A673 (cell line): ENCODE results near the gene SIVA1. TPM values are rescaled to one million over a fixed set of nuclear protein-coding genes. Genes with fewer than 3 reads are reported as not detected.
A peak's percentile ranks its signal among the peaks of the same experiment; 100 is the strongest.

Experiments used
- BruUV-seq: library from RNA; stranded (reverse); fragments of 400-500 nt; replicated peaks from 2 replicates; lab custom pipeline; 2021; lab: Mats Ljungman, UMichigan
- CTCF ChIA-PET: fragments of 300-600 bp; sonication (Branson Sonifier 250); formaldehyde crosslinking; loops from one replicate; lab custom pipeline; 2022; ENCODE audit warnings: antibody characterized with exemption; lab: Charles Lee
- POLR2A ChIA-PET: fragments of 300-600 bp; sonication (Branson Sonifier 250); formaldehyde crosslinking; loops from one replicate; lab custom pipeline; 2022; ENCODE audit warnings: antibody characterized with exemption; ENCODE audit not compliant: low non-redundant PET; lab: Charles Lee
- DNase-seq: peaks from one replicate; pipeline ENCODE4 v3.0.0-alpha.2; 2015; ENCODE audit warnings: low spot score
- H3K27ac ChIP-seq: fragments of 200-600 bp; sonication (generic); 2 replicates; pipeline ENCODE4 v1.5.1; 2016; ENCODE audit warnings: mixed run types, low read depth, mild to moderate bottlenecking, mixed read lengths, antibody characterized with exemption, low read length; ENCODE audit not compliant: poor library complexity, severe bottlenecking
- H3K27me3 ChIP-seq: fragments of 200-600 bp; sonication (generic); replicated peaks from 2 replicates; pipeline ENCODE4 v1.6.1; 2017; ENCODE audit warnings: mixed run types, low read depth, mild to moderate bottlenecking, mixed read lengths, antibody characterized with exemption, low read length; ENCODE audit not compliant: insufficient read depth, poor library complexity
- H3K36me3 ChIP-seq: fragments of 200-600 bp; sonication (generic); 2 replicates; pipeline ENCODE4 v1.6.1; 2016; ENCODE audit warnings: mixed run types, mild to moderate bottlenecking, mixed read lengths, antibody characterized with exemption, low read length; ENCODE audit not compliant: insufficient read depth, poor library complexity, severe bottlenecking
- H3K4me1 ChIP-seq: fragments of 200-600 bp; sonication (generic); 2 replicates; pipeline ENCODE4 v1.6.1; 2017; ENCODE audit warnings: mixed run types, mild to moderate bottlenecking, mixed read lengths, antibody characterized with exemption, low read length; ENCODE audit not compliant: insufficient read depth, poor library complexity, severe bottlenecking
- H3K4me3 ChIP-seq: fragments of 200-600 bp; sonication (generic); 2 replicates; pipeline ENCODE4 v1.5.1; 2016; ENCODE audit warnings: low read depth, mixed run types, mild to moderate bottlenecking, mixed read lengths, low read length; ENCODE audit not compliant: poor library complexity, severe bottlenecking
- H3K9me3 ChIP-seq: fragments of 200-600 bp; sonication (generic); 2 replicates; pipeline ENCODE4 v1.6.1; 2016; ENCODE audit warnings: mixed run types, low read depth, mild to moderate bottlenecking, mixed read lengths, antibody characterized with exemption, low read length; ENCODE audit not compliant: poor library complexity, severe bottlenecking
- CTCF ChIP-seq: fragments of 300-800, 200-600 bp; sonication (generic); conservative IDR thresholded peaks from 2 replicates; pipeline ENCODE4 v1.5.1; 2017; ENCODE audit warnings: low read depth, mild to moderate bottlenecking, antibody characterized with exemption, low read length, moderate library complexity, mixed read lengths
- EZH2 ChIP-seq: fragments of 200-600 bp; sonication (generic); IDR thresholded peaks from 2 replicates; pipeline ENCODE4 v1.6.1; 2017; ENCODE audit warnings: borderline replicate concordance, low read depth, mild to moderate bottlenecking, mixed read lengths, antibody characterized with exemption, low read length; ENCODE audit not compliant: poor library complexity, severe bottlenecking
- intact Hi-C: fragments of 100-400 bp; cut with micrococcal nuclease; formaldehyde crosslinking; loops from one replicate; pipeline ENCODE4 v1.10.0; 2022; ENCODE audit not compliant: unreplicated experiment
- total RNA-seq: library from RNA; stranded (reverse); gene quantifications from 2 replicates; pipeline ENCODE4 v1.2.3, GENCODE V29; 2021

SIVA1 gene
- total RNA-seq, 1 experiment from 2014 or later: 79.6 TPM

DNA sequence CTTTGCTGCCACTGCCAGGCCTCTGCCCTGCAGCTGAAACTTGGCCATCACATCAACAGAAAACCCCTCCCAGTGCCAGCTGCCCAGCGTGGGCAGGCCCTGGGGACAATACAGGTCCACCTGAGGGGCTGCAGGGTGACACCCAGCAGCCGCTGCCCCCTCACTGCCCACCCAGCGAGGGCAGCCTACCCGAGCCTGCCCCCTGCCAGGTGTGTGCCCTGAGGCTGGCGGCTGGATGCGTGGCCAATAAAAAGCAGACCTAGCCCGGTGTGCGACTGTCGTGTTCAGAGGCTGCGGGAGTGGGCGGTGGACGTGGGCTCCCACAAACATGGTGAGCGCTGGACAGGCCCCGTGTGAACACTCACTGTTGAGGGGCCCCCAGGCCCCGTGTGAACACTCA lies 33.6 kb upstream of the SIVA1 start:
- CTCF ChIA-PET: no interaction called here
- Histone ChIP-seq H3K36me3 (peaks cover 14% of the 10 kb centered on the region), H3K9me3 (no peaks in the 10 kb centered on the region), H3K4me3 (no peak overlapping the region), H3K27me3 (no peaks in the 10 kb centered on the region), H3K4me1 (no peaks in the 10 kb centered on the region), H3K27ac (no peak overlapping the region)
- no peak for DNase-seq
- TF ChIP-seq CTCF: no peak
- no peak for TF ChIP-seq EZH2
- POLR2A ChIA-PET: no interaction called here
- intact Hi-C loops: no loop called here
- BruUV-seq: TSS peak; percentile 69

GRCh38 chr14:104721505-104722431 lies 31.2 kb upstream of the SIVA1 start:
- CTCF ChIA-PET: no interaction called here
- no TSS peak for BruUV-seq
- TF ChIP-seq CTCF (no peak), EZH2 (no peak)
- POLR2A ChIA-PET: no interaction called here
- Histone ChIP-seq H3K27ac (no peak overlapping the region), H3K27me3 (no peaks in the 10 kb centered on the region), H3K36me3 (peaks cover 5% of the 10 kb centered on the region), H3K9me3 (no peaks in the 10 kb centered on the region), H3K4me1 (peaks cover 9% of the 10 kb centered on the region), H3K4me3 (no peak overlapping the region)
- no peak for DNase-seq
- intact Hi-C loops: no loop called here

DNA sequence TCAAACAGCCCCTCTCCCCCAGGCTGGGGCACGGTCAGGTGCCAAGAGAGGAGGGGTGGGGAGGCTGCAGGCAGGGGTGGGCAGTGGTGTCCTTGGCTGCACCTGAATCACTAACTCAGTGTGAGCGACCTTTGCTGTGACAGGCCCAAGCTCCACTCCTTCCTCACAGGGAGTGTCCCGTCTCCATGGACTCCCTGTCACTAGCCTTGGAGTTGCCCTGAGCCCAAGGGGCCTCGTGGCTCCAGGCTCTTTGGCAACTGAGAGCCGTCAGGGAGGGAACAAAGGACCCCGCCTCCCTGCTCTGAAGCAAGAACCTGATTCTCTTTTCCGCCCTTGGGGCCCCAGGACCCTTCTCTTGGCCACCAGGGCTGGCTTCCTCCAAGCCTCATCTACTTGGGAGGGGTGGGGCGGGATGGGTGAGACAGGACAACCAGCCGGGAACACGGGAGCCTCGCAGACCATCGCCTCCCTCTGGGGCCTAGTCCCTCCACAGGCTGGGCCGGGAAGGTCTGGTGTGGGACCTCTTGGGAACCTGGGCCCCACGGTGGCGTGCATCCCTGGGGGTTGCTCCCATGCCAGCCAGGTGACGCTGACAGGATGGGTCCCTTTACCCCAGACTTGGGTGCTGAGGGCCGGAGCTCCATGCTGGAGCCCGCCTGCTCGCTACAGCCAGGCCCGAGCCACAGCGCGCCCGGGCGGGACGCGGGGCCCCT lies 29.9 kb upstream of the SIVA1 start:
- H3K36me3 ChIP-seq: peaks cover 5% of the 10 kb centered on the region
- intact Hi-C loops: no loop called here
- no peak overlapping the region for H3K27ac ChIP-seq
- H3K4me1 ChIP-seq: peaks cover 9% of the 10 kb centered on the region
- H3K9me3 ChIP-seq: no peaks in the 10 kb centered on the region
- BruUV-seq: no TSS peak
- no peak for DNase-seq
- TF ChIP-seq CTCF (no peak), EZH2 (no peak)
- POLR2A ChIA-PET: no interaction called here
- no peak overlapping the region for H3K4me3 ChIP-seq
- CTCF ChIA-PET: no interaction called here
- no peaks in the 10 kb centered on the region for H3K27me3 ChIP-seq
